HG02571 (cell line): Measurements from ENCODE around the gene CHST15.
"Not testable (repeated sequence)": the region's sequence is repeated elsewhere in the genome, so short reads cannot be mapped to it uniquely, and the experiment has no call there.

Experiments used
- ATAC-seq: cut with Tn5 transposase; IDR thresholded peaks from one replicate; pipeline ENCODE4 v1.9.1; 2021; ENCODE audit warnings: mild to moderate bottlenecking, moderate library complexity; ENCODE audit not compliant: unreplicated experiment

The CHST15 gene

DNA sequence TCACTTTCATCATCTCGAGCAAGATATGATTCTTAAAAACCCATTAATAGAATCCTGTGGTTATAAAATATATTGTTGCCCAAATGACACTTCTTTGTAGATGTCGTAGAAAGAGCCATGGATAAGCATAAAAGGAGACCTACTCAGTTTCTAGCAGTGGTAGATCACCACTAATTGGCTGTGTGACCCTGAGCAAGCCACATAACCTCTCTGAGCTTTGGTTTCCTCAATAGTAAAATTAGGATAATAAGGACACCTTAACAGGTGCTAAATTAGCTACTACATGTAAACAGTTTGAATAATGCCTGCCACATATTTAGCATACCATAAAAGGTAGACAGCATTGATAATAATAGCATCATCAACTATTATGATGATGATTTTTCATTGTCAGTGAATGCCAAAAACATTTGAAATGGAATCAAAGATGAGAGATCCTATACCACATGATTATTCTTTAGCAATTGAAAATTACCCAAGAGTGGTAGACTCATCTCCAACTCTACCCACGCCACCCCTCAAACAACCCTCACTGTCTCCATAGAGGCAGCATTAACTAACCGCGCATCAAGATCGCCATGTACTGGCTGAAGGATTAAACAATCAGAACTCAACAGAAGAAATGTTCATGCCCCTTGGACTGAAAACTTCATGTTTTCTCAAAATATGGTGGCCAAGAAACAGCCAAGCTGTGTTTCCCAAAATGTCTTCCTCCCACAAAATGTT lies 45.8 kb downstream of the CHST15 start:
- ATAC-seq, result no peak

DNA sequence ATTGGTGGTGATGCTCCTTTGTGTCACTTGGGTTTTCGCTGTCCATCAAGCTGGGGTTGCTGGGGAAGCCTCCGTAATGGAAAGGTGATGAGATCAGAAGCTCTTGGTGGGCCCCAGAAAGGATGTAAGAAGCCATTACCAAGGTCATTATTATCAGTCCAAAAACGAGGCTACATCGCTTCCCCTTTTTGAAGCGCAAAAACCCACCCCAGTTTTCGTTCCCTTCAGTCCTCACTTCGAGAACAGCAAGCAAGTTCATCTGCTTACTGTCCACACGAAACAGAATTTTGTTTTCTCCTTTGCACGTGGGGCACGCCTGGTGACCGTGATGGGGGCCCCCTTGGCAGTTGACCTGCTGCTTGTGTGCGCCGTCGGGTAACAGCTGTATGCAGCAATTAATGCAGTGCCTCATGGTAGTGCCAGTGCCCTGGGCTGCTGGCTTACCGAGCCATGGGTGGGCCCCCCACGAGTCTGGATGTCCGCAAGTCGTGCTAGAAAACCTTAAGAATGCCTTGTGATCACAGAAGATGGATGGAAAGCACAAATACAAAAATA lies 47.5 kb downstream of the CHST15 start:
- ATAC-seq, result no peak

DNA sequence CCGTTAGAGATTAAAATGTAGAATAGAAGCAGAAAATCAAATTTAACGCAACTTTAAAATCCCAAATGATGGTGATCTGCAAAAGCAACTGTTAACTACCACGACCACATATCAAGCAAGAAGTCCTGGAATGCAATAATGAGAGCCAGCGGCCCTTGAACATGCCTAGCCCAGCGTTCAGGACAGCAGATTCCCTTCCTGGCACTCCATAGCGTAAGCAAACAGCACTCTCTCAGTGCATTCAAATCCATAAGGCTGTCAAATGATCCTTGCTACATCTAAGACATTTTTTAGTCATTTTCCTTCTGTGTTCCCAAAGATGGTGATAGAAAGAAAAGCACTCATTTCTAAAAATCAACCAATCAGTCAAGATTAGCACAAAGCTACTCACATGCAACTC lies 48.1 kb downstream of the CHST15 start:
- ATAC-seq, result no peak

DNA sequence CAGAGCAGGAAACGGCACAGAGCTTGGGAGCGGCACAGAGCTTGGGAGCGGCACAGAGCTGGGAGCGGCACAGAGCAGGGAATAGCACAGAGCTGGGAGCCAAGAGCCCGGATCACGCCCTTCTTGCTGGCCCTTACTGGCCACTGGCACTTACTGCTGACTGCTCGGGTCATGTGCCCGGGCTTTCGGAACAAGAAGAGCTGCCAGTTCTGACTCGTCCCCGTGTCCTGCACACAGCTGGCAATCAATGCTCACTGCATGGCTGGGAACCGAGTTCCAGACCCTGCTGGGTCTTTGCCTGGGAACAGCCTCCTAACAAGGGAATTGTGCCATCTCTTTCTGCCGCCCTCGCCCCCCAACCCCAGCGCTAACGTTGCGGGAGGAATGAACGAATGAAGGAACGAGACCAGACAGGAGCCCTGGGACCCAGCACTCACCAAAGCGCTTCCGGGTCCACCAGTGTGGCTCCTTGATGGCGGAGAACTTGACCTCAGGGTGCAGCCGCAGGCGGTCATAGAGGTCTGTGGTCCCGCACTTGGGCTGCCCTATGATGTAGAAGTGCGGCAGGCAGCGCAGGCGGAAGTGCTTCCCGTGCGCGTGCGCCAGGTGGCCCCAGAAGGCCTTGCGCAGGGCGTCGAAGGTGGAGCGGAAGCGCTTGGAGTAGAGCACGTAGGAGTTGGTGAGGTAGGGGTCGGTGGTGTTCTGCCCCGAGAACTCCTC lies 49.1 kb downstream of the CHST15 start:
- ATAC-seq, result no peak

DNA sequence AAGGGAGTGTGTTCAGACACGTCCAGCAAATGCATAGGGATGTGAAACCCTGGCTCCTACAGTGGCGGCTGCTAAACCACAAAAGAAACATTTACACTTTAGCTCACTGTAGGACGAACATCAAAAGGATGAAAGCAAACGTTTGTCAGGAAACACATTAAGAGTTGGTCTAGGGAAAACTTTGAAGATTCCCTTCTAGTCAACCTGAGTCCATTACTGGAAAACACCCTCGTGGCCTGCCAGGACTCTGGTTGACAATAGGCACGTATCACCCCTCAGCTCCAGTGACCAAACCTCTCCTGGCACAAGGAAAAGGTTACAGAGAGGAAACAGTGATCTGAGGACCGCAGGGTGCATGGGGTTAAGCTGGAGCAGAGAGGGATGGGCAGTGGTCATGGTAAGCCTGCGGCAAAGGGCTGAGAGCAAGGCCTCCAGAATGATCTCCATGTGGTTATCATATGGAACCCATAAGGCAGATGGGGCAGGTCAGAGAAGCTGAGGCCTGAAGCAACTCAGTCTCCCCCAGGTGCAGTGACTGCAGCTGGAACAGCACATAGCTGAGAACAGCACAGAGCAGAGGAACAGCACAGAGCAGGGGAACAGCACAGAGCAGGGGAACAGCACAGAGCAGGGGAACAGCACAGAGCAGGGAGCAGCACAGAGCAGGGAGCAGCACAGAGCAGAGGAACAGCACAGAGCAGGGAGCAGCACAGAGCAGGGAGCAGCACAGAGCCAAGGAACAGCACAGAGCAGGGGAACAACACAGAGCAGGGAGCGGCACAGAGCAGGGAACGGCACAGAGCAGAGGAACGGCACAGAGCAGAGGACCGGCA lies 49.9 kb downstream of the CHST15 start:
- ATAC-seq, result peak; percentile 75

DNA sequence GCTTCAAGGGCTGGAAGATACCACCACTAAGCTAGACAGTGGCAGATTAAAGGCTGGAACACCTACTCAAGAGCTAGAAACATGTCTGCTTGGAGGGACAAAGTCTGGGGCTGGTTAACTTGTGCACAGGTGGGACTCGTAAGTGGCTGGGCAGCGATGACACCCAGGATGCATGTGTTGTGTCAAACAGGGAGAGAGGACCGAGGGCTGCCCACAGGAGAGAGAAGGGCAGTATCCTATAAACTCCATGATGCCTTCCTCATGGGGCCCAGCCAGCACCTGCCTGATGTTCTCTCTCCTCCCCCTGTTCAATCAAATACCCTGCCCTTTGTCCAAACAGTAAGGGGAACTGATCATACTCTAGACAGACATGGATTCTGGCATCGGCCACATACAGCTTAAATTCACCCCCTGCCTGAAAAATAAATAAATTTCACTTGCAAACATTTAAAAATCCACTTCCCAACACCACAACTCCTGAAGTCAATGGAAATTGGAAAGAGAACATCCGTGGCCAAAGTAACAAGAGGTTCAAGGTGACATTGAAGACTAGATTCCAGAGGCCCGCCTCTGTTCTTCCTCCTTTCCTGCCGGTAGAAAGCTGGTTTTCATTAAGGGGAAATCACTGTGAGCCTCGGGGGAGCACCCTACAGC lies 50.6 kb downstream of the CHST15 start:
- ATAC-seq, result no peak

DNA sequence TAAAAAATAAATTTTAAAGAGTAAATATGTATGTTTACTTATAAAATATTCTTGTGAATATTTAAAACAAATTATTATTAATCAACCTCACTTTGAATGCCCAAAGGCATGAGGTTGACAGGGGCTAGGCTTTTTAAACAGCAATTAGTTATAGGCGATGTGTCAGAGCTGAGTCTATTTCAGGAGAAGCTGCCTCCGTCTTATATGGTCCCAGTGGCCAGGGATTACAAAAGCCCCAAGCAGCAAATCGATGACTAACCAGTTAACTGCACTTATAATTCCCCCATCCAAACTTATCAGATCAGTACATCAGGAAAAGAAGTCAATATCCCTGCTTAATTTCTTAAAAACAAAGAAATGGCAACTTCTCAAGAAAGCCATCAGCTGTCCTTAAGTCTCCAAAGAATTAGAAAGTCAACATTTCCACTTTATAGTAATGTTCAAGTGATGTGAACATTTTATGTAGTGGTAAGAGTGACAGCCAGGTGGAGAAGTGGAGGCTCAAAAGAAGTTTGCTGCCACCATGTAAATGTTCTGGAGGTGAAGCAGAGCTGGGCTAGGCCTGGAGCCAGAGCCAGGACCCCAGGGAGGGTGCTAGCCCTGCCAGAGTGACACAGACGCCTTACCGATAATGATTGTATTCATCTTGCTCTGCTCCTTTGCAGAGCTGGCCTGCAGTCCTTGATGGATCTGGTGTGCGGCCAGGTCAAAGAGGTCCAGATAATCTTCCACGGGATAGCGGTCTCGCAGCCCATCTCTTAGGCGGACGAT lies 51.5 kb downstream of the CHST15 start:
- no peak for ATAC-seq

DNA sequence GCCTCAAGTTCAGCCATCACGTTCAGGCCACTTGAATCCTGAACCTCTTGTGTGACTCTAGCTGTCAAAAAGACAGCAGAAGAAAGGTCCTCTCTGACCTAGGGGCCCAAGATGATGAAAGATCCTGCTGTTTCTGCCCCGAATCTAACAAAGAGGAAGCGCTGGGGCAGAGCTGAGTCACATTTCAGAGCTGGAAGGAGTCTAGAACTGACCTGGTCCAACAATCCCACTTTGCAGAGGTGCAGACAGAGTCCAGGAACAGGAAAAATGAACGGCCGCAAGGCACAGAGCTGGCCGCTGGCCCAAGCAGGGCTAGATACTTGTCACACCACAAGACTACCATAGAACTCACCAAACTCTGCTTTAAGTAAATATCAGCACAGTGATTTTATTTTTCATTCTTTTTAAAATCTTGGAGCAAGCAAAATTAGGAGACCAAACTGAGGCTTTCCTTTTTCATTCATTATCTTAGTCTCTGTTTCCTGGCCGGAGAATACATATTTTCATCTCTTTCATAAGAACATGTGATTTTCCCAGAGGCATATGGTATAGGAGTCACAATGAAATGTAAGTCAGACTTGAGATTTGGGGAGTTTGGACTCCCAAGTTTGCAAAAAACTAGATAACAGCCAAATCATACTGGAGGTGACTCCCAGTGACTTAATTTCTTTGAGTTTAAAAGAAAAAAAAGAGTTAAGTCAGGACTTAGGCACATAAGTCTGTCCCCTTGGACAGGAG lies 52.8 kb downstream of the CHST15 start:
- ATAC-seq, result no peak

DNA sequence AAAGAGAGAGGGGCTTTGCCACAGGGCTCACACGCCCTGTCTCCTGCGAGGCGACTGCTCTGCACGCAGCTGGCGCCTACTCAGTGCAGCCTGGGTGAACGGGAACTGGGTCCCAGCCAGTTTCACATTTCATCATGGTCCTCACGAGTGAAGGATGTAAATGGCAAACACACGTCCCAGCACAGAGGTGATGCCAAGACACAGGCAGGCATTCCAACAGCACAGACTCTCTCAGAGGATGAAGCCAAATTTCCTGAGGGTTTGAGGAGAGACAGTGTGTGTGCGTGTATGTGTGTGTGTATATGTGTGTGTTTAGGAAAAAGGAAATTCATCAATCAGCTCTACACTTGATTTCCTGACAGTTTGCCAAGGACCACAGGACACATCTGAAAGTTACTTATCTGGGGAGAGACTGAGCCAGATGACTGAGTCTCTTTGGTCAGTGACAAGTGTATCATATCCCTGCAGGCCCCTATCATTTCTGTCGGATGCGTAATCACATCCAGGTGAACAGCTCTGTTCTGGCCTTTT lies 53.9 kb downstream of the CHST15 start:
- ATAC-seq, result no peak

DNA sequence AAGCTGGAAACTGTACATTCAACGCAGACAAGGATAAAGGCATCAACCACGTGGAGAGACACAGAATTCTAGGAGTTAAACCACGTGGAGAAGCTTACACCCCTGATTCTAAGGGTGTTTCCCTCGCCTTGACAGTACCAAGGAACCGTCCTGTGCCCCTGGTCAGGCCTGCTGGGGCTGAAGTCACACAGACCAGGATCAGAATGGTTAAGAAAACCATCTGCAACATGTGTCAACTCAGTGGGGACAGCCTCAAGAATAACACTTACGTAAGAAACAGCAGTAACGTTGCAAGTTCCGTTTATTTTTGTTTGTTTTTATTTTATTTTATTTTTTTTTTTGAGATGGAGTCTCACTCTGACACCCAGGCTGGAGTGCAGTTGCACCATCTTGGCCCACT lies 55.6 kb downstream of the CHST15 start:
- no peak for ATAC-seq

DNA sequence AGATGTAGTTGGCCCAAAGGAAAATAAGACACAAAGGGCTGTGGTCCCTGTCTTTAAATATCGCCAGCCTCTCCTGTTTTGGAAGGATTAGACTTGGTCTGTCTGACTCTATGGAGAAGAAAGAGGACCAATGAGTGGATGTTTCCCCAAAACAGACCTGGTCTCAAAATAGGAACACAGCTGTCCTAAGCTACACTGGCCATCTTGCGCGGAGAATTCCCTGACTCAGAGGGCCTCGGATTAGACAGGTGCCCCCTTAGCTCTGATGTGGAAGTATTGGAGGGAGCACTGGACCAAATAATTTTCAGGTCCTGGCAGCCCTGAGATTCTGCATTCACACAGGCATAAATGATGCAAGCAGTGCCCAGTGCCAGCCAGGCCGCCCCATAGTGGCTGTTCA lies 56.1 kb downstream of the CHST15 start:
- ATAC-seq, result no peak

DNA sequence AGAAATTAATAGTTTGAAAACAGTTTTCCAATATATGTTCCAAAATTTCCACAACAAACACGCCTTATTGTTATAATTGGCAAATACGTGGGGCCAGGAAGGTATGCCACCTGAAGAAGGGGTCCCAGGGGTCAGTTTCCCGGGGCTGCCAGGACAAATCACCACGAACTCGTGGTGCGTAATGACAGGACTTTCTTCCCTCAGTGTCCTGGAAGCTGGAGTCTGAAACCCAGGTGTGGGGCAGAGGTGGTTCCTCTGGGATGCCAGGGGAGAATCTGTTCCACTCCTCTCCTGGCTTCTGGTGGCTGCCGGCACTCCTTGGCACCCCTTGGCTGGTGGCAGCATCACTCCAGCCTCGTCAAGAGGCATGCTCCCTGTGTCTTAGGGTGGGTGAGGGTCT lies 56.7 kb downstream of the CHST15 start:
- no peak for ATAC-seq

DNA sequence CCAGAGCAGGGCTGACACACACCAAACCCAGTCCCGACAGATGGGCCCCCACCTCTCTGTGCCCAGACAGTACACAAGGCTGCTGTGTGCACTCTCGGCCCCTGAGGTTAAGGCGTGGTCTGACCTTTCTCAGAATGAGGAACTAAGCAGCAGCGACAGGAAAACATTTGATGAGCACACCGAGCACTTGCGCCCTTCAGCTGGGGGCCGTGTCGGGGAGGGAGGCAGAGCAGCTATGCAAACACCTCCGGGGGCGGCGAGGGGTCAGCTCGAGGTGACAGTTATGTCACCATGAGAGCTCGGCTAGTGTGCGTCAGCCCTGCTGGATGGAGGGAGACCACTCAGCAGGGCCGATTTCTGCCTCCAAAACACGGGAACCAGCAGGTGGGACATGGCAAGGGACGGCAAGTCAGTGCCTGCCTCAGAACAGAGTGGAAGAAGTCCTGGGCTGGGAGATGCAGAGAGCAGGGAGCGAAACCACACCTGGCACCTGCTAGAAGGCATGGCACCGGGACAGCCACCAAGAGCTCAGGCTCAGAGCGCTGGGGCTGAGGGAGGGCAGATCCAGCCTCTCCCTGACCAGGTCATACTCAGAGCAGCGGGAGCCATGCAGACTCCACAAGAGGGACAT lies 57.4 kb downstream of the CHST15 start:
- peak; percentile 95 for ATAC-seq

DNA sequence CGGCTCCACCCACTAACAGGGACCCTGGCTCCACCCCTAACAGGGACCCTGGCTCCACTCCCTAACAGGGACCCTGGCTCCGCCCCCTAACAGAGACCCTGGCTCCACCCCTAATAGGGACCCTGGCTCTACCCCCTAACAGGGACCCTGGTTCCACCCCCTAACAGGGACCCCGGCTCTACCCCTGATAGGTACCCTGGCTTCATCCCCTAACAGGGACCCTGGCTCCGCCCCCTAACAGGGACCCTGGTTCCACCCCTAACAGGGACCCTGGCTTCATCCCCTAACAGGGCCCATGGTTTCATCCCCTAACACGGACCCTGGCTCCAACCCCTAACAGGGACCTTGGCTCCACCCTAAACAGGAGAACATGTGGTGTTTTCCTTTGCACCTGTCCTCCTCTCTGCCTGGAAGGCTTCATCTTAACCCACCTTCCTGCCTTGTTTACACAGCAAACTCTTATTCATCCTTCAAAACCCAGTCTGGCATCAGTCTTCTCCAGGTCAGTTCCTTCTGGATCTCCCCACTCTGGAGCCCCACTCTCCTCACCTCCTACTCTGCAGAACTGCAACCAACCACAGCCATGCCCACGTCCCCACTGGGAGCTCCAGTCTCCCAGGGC lies 58.0 kb downstream of the CHST15 start:
- no peak for ATAC-seq

DNA sequence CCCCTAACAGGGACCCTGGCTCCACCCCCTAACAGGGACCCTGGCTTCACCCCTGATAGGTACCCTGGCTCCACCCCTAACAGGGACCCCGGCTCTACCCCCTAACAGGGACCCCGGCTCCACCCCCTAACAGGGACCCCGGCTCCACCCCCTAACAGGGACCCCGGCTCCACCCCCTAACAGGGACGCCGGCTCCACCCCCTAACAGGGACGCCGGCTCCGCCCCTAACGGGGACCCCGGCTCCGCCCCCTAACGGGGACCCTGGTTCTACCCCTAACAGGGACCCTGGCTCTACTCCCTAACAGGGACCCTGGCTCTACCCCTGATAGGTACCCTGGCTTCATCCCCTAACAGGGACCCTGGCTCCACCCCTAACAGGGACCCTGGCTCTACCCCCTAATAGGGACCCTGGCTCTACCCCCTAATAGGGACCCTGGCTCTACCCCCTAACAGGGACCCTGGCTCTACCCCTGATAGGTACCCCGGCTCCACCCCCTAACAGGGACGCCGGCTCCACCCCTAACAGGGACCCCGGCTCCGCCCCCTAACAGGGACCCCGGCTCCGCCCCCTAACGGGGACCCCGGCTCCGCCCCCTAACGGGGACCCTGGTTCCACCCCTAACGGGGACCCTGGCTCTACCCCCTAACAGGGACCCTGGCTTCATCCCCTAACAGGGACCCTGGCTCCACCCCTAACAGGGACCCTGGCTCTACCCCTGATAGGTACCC lies 58.7 kb downstream of the CHST15 start:
- not testable (repeated sequence) for ATAC-seq

DNA sequence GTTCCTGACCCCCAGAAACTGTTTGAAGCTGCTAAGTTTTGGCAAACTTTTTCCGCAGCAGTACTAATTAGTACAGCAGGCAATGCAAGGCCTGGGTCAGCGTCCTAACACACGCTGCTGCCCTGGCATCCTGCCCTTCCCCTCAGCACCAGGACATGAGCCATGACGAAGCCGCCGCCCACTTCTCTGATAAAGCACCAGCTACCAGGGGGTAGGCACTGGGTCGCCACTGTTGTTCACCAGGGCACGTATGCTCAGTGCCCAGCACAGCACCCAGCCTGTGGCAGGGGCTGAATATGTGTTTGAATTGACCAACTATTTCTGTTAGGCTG lies 59.5 kb downstream of the CHST15 start:
- ATAC-seq, result no peak

DNA sequence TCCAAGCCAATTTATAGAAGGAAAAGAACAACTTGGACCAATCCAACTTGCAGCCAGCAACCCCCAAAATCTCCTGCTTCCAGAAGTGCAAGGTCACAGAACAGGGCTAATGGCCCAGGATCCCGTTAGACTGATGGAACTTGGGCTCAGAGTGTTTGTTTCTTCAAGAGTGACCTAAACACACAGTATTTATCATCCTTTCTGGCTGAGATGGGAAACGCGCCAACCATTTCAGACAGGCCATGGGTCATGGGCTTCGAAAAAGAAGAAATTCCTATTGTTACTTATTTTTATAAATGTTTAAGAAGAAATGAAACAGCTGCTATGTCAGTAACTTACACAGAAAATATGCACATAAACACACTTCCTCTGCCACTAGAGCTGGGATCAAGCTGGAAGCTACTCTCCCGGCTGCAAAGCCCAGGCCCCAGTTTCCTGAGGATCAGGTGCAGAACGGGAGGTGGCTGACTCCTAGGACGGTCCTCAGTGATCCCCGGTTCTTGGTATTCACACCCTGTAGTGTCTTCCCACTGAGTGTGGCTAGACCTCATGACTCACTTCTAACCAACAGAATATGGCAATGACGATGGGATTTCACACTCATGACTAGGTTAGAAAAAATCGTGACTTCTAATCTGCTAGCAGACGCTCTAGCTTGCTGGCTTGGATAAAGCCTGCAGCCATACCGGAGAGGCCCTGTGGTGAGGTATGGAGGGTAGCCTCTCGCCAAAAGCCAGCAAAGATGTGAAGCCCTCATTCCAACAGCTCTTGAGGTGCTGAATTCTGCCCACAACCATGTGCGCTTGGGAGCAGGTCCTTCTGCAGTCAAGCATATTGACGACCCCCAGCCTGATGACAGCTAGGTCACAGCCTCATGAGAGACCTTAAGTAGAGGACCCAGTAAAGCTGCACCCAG lies 60.2 kb downstream of the CHST15 start:
- ATAC-seq, result no peak
